ENCODE data around the gene CORIN. TPM values are rescaled to one million over a fixed set of nuclear protein-coding genes. Genes with fewer than 3 reads are reported as not detected.

CORIN gene
- total and polyA plus RNA-seq, 2 of the 13 experiments (the other 11 are each of a cell fraction or from before 2014, with no cell fraction given) = 0.84 to 1.2 TPM

GRCh38 chr4:47752214-47752613, 85.7 kb downstream of the CORIN start (continued):
- TF ChIP-seq CREM (IDR thresholded peaks at IDR 0.05) (no peak), CREM (CRISPR knock-in tag; IDR thresholded peaks at IDR 0.05) (no peak), TEAD2 (CRISPR knock-in tag; IDR thresholded peaks at IDR 0.05) (no peak)

- Histone ChIP-seq H3K36me3 (replicated peaks in 1 of 2; ENCODE audit: control insufficient read depth in 1 of 2, insufficient read depth in 2 of 2, low read length in 2 of 2) (no peaks in the 10 kb centered on the region), H3K4me2 (ENCODE audit: low read depth, low read length) (peak overlapping the region; percentile 56; the same call in 1 of the 2 replicates), H3K79me2 (ENCODE audit: insufficient read depth, low read length) (no peaks in the 10 kb centered on the region), H3K27me3 (ENCODE audit: control insufficient read depth in 1 of 2, insufficient read depth in 2 of 2, low read length in 2 of 2) (no peaks in the 10 kb centered on the region), H3K4me1 (ENCODE audit: insufficient read depth, low read length) (peaks cover 24% of the 10 kb centered on the region), H3K4me3 (replicated peaks in 1 of 3; ENCODE audit: insufficient read depth in 1 of 3, low read depth in 2 of 3, low read length in 3 of 3) (no peak overlapping the region), H3K9me3 (ENCODE audit: low read length) (no peaks in the 10 kb centered on the region), H3K27ac (ENCODE audit: extremely low read length, insufficient read depth, low read length) (no peak overlapping the region), H4K20me1 (ENCODE audit: insufficient read depth, low read length) (no peaks in the 10 kb centered on the region), H3K9ac (ENCODE audit: insufficient read depth, low read depth, low read length) (no peak overlapping the region), H2AFZ (ENCODE audit: low read length) (no peak overlapping the region)
- TF ChIP-seq KAT2B (IDR thresholded peaks at IDR 0.05; ENCODE audit: borderline replicate concordance, low read depth, low read length) (no peak), ZNF10 (CRISPR knock-in tag; IDR thresholded peaks at IDR 0.05; ENCODE audit: borderline replicate concordance, low read depth) (no peak), IRF9 (CRISPR knock-in tag; IDR thresholded peaks at IDR 0.05; ENCODE audit: borderline replicate concordance) (no peak)
- in situ Hi-C loops (cut with HindIII; ENCODE audit: extremely low pct_ligation_motif_present, low pct_unique_long_range_greater_than_20kb) = no loop called here
- no TSS peak for BruUV-seq (replicated peaks)
- POLR2A ChIA-PET = no interaction called here
- no peak for ATAC-seq
- WGBS (ENCODE audit: low lambda C conversion rate) = 58% methylated on average over 2 of the region's 2 CpGs
- CTCF ChIA-PET (ENCODE audit: low intra/inter-chr PET ratio, low total read pairs) = no interaction called here
- no peak for DNase-seq (ENCODE audit: low spot score)
- intact Hi-C loops (cut with micrococcal nuclease; ENCODE audit: unreplicated experiment) = loop anchor here (1.0 to 5.0 kb wide), 2 partner anchors 17 to 37 kb away; no protein-coding TSS in a partner anchor
- FAIRE-seq = no peak
Measured at GRCh38 chr4:47750788-47751187, 87.1 kb downstream of the CORIN start.

GRCh38 chr4:47749858-47750257, 88.0 kb downstream of the CORIN start:
- BruUV-seq (replicated peaks) = no TSS peak
- Histone ChIP-seq H3K4me2 (ENCODE audit: low read depth, low read length) (peak overlapping the region; percentile 56), H4K20me1 (ENCODE audit: insufficient read depth, low read length) (no peaks in the 10 kb centered on the region), H3K79me2 (ENCODE audit: insufficient read depth, low read length) (no peaks in the 10 kb centered on the region), H3K27me3 (ENCODE audit: control insufficient read depth in 1 of 2, insufficient read depth in 2 of 2, low read length in 2 of 2) (no peaks in the 10 kb centered on the region), H3K27ac (ENCODE audit: extremely low read length, insufficient read depth, low read length) (no peak overlapping the region), H3K9me3 (ENCODE audit: low read length) (no peaks in the 10 kb centered on the region), H3K9ac (ENCODE audit: insufficient read depth, low read depth, low read length) (no peak overlapping the region; the same call in 1 of the 2 replicates), H3K36me3 (replicated peaks in 1 of 2; ENCODE audit: control insufficient read depth in 1 of 2, insufficient read depth in 2 of 2, low read length in 2 of 2) (no peaks in the 10 kb centered on the region), H2AFZ (ENCODE audit: low read length) (no peak overlapping the region), H3K4me3 (replicated peaks in 1 of 3; ENCODE audit: insufficient read depth in 1 of 3, low read depth in 2 of 3, low read length in 3 of 3) (no peak overlapping the region), H3K4me1 (ENCODE audit: insufficient read depth, low read length) (peaks cover 24% of the 10 kb centered on the region)
- FAIRE-seq (peak; percentile 48), DNase-seq (ENCODE audit: low spot score) (peak; percentile 66), ATAC-seq (peak; percentile 78)
- in situ Hi-C loops (cut with HindIII; ENCODE audit: extremely low pct_ligation_motif_present, low pct_unique_long_range_greater_than_20kb) (no loop called here), intact Hi-C loops (cut with micrococcal nuclease; ENCODE audit: unreplicated experiment) (loop anchor here (1.0 to 5.0 kb wide), 2 partner anchors 17 to 37 kb away; no protein-coding TSS in a partner anchor)
- CTCF ChIA-PET (ENCODE audit: low intra/inter-chr PET ratio, low total read pairs) = no interaction called here
- WGBS (ENCODE audit: low lambda C conversion rate) = 0% methylated on average over 4 of the region's 4 CpGs
- POLR2A ChIA-PET = no interaction called here
- no peak for TF ChIP-seq ZHX1 (CRISPR knock-in tag; IDR thresholded peaks at IDR 0.05; ENCODE audit: low read depth)
- TF ChIP-seq ZNF605 (CRISPR knock-in tag; IDR thresholded peaks at IDR 0.05) = no peak
- TF ChIP-seq REL (CRISPR knock-in tag; conservative IDR thresholded peaks at IDR 0.05) = no peak
- peak; percentile 37; the same call in 1 of the 2 replicates for TF ChIP-seq TCF7 (IDR thresholded peaks at IDR 0.05; ENCODE audit: low read depth)
- no peak for TF ChIP-seq RFX3 (CRISPR knock-in tag; IDR thresholded peaks at IDR 0.05)
- TF ChIP-seq ZSCAN22 (CRISPR knock-in tag; IDR thresholded peaks at IDR 0.05) = no peak
- TF ChIP-seq PAF1 (CRISPR knock-in tag; IDR thresholded peaks at IDR 0.05) = no peak
- no peak for TF ChIP-seq AHR (CRISPR knock-in tag; IDR thresholded peaks at IDR 0.05)
- no peak for TF ChIP-seq ZNF576 (CRISPR knock-in tag; IDR thresholded peaks at IDR 0.05)

All from HepG2 (cell line).